HG03175 (cell line): Measurements from ENCODE around the gene COX10.
"Not testable (repeated sequence)": the region's sequence is repeated elsewhere in the genome, so short reads cannot be mapped to it uniquely, and the experiment has no call there.

Experiments
- ATAC-seq: cut with Tn5 transposase; IDR thresholded peaks from one replicate; pipeline ENCODE4 v1.9.1; 2021; ENCODE audit warnings: mild to moderate bottlenecking, moderate library complexity; ENCODE audit not compliant: unreplicated experiment

The COX10 gene

GRCh38 chr17:14202388-14203166 lies 133.3 kb downstream of the COX10 start:
- ATAC-seq, result no peak

- ATAC-seq, result no peak
Observed at GRCh38 chr17:14203388-14203787, 134.1 kb downstream of the COX10 start.

DNA sequence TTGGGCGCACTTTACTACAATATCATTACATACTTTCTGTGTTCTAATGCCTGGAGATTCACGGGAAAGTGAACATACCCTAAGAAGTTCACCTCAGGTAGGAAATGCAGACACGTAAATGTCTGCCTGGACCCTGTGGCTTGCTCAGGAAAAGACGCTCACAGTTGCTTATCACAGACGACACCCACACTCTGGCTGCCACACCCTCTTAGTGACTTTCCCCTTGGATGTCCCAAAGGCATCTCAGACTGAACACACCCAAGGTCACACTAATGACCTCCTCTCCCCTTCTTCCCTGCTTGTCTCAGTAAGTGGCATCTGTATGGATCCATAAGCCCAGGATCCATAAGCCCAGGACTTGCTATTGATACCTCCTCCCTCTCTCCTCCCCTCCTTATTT lies 134.8 kb downstream of the COX10 start:
- ATAC-seq, result no peak

DNA sequence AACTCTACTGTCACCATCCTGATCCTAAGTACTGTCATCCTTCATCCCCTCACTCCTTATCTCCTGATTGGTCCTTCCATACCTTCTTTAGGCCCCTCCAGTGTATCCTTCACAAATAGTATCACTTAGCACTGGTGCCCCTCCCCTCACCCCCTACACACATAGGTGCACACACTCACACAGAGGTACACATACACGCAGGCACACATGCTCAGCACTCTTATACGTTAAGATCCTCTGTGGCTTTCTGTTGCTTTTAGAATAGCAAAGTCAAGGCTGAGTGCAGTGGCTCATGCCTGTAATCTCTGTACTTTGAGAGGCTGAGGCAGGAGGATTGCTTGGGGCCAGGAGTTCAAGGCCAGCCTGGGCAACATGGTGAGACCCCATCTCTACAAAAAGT lies 135.2 kb downstream of the COX10 start:
- no peak for ATAC-seq

DNA sequence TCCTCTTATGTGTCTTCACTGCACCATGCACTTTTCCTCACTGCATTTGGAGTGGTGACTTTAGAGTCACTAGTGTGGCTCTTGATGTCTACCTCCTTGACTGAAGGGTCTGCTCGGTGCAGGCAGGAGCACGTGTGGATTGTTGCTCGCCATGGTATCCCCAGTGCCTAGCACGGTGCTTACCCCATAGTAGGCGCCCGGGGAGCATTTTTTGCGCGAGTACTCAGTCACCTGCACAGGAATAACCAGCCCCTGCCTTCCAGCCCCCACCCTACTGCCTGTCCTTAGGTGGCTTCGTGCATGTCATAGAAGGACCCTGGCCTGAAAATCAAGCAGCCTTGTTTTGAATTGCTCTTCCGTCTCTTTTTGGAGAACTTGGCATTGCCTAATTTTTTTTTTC lies 136.1 kb downstream of the COX10 start:
- no peak for ATAC-seq

GRCh38 chr17:14205992-14206461 lies 136.7 kb downstream of the COX10 start:
- no peak for ATAC-seq

- ATAC-seq, result no peak
Observed at GRCh38 chr17:14206891-14207290, 137.6 kb downstream of the COX10 start.

DNA sequence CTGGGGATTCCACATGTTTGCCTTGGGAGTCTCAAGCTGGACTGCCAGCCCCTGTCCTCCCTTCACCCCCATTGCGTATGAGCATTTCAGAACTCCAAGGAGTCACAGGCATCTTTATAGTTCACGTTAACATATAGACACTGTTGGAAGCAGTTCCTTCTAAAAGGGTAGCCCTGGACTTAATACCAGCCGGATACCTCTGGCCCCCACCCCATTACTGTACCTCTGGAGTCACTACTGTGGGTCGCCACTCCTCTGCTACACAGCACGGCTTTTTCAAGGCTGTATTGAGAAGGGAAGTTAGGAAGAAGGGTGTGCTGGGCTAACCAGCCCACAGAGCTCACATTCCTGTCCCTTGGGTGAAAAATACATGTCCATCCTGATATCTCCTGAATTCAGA lies 138.5 kb downstream of the COX10 start:
- ATAC-seq, result no peak

DNA sequence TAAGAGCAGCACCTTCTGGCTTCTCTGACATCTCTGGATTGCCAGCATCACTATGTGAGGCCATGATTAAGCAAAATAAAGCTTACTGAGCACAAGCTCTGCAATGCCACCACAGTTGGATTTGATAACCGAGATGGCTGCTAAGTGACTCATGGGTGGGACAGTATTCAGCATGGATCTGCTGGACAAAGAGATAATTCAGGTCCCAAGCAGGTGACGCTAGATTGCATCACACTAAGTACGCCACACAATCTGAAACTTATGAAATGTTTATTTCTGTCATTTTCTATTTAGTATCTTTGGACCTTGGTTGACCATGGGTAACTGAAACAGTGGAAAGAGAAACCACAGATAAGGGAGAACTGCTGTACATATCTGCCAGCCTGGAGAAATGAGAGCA lies 139.9 kb downstream of the COX10 start:
- no peak for ATAC-seq

DNA sequence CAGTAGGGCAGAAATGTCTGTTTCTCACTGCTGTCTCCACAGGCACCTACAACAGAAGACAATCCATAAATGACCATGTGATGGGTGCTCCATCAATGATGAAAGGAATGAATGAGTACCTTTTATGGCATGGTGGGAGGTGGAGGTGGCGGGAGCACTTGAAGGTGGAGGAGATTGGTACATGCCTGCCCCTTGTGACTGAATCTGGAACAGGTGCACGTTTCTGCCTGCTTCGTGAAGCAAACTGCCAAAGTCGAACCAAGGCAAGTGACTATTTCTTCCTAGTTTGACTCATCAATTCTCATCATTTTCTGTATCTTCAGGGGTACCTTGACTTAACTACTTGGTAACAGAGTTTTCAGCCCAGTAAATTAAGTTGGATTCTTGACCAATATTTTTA lies 141.9 kb downstream of the COX10 start:
- ATAC-seq, result no peak

- no peak for ATAC-seq
Observed at GRCh38 chr17:14211801-14212200, 142.5 kb downstream of the COX10 start.

- no peak for ATAC-seq
Observed at GRCh38 chr17:14212401-14212800, 143.1 kb downstream of the COX10 start.

DNA sequence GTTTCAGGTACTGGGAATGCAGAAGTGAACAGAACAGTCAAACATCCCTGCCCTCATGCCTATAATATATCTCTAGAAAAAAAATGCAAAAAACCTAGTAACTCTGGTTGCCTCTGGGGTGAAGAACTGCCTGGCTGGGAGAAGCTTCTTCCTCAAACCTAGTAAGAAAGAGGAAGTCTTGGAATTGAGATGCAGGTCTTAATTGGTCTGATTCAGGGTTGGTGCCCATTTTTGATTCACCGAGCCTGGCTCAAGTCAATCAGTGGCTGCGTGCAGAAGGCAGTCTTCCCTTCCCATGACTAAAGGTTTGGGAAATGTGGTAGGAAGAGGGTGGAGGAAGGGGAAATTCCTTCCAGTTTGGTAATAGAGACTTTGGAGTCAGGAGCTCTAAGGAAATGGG lies 145.0 kb downstream of the COX10 start:
- no peak for ATAC-seq

DNA sequence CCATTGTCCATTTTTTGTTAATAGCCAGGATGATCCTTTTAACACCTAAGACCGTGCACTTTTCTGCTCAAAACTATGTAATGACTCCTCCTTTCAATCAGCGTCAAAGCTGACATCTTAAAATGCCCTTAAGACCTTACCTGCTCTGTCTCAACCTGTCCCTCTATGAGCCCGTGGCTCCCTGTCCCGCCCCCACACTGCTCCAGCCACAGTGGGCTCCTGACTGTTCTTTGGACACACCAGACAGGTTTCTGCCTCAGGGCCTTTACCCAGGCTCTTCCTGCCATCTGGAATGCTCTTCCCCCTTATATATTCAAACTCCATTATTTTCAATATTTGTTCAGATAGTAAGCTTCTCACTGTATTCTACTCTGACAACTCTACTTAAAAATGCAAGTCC lies 153.3 kb downstream of the COX10 start:
- no peak for ATAC-seq

- ATAC-seq, result no peak
Observed at GRCh38 chr17:14225254-14225980, 156.1 kb downstream of the COX10 start.

DNA sequence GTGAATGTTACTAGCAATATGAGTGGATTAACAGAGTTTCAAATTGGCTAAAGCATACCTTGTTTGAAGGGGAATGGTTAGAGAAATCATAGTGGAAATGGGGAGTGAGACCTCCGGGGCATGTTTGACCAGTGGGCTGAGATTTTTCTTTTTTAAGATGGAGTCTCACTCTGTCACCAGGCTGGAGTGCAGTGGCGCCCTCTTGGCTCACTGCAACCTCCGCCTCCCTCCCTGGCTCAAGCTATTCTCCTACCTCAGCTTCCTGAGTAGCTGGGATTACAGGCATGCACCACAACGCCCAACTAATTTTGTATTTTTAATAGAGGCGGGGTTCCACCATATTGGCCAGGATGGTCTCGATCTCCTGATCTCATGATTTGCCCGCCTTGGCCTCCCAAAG lies 157.7 kb downstream of the COX10 start:
- no peak for ATAC-seq

DNA sequence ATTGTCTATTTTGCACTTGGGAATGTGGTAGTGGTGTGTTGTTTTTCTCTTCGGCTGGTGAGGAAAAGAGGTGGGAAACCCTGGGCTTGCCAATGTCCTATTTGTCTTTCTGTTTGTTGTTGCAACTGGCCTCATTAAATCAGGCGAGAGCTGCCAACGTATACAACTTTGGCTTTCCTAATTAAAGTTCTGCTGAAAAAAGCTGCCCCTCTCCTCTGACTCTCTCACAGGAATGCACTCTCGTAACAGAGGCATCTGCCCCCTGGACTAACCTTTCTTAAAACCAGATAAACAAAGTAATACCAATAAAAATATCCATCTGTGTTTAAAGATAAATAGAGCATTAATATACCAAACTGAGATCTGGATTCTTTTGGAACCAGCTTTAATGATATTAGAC lies 159.6 kb downstream of the COX10 start:
- no peak for ATAC-seq

- ATAC-seq, result not testable (repeated sequence)
Observed at GRCh38 chr17:14231187-14231586, 161.9 kb downstream of the COX10 start.

- not testable (repeated sequence) for ATAC-seq
Observed at GRCh38 chr17:14235047-14235446, 165.7 kb downstream of the COX10 start.

DNA sequence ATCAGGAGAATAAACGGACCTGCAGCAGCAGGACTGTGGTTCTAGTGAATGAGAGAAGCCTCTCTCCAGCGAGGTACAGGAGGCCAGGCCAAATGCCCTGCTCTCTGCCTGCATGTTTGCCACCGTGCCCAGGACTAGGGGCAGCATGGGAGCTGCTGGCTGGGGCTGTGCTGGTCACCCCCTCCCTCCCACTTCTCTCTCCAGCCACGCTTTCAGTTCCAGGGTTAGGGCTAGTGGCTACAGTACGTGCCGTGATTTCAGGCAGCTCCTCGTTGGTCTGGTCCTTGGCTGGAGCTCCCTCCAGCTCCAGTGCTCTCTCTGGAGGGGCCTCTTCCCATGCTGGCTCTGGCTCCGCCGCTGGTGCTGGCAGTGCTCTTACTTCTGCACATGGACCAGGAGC lies 166.7 kb downstream of the COX10 start:
- not testable (repeated sequence) for ATAC-seq

- not testable (repeated sequence) for ATAC-seq
Observed at GRCh38 chr17:14236762-14237161, 167.5 kb downstream of the COX10 start, which contains the start of gene CDRT15. TSS of gene CDRT15 (minus strand) at chr17:14236862. CDS start at chr17:14236833, 29 bp downstream.

DNA sequence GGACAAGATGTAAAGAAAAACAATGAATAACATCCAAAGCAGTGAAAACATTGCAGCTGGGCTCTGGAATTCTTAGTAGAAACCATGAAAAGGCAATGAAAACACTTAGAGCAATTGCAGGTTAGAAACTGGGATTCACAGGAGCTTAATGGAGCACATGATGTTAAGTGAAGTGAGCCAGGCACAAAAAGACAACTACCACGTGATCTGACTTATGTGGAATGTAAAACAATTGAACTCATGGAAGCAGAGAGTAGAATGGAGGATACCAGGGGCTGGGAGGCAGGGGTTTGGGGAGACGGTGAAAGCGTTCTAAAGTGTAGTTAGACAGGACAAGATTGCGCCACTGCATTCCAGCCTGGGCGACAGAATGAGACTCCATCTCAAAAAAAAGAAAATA lies 170.0 kb downstream of the COX10 start:
- ATAC-seq, result not testable (repeated sequence)
